Sigmoid colon (tissue), 7 donors: ENCODE measurements around the gene CYP4V2. TPM values are rescaled to one million over a fixed set of nuclear protein-coding genes. Genes with fewer than 3 reads are reported as not detected.
"Not testable (repeated sequence)": the region's sequence is repeated elsewhere in the genome, so short reads cannot be mapped to it uniquely, and the experiment has no call there.

ENCODE experiments used
- DNase-seq: peaks from one replicate; pipeline ENCODE4 v3.0.0-alpha.2; 2019
- H3K27ac ChIP-seq, 4 donors: fragments of 200-600 bp; sonication (generic); one replicate each; pipeline ENCODE4 v1.5.1; 2016 to 2019; ENCODE audit warnings: mild to moderate bottlenecking in 1 of 4
- H3K27me3 ChIP-seq, 3 donors: fragments of 200-600 bp; sonication (generic); one replicate each; pipeline ENCODE4 v1.5.1; 2019; ENCODE audit warnings: mild to moderate bottlenecking in 1 of 3
- H3K36me3 ChIP-seq, 4 donors: fragments of 200-600 bp; sonication (generic); one replicate each; pipeline ENCODE4 v1.5.1; 2016 to 2019
- H3K4me1 ChIP-seq, 4 donors: fragments of 200-600 bp; sonication (generic); one replicate each; pipeline ENCODE4 v1.5.1; 2017 to 2019
- H3K4me3 ChIP-seq, 4 donors: fragments of 200-600 bp; sonication (generic); one replicate each; pipeline ENCODE4 v1.5.1; 2017 to 2019; ENCODE audit warnings: mild to moderate bottlenecking in 2 of 4, moderate library complexity in 1 of 4
- H3K9me3 ChIP-seq, 4 donors: fragments of 200-600 bp in 3 of 4; sonication (generic) in 3 of 4; one replicate each; pipeline versions ENCODE4 v1.5.1 to v1.6.1; 2013 to 2019
- EP300 ChIP-seq, 4 donors: sonication (generic); formaldehyde crosslinking; IDR thresholded peaks; one replicate each; pipeline ENCODE4 v1.6.1; 2017; ENCODE audit warnings: antibody characterized with exemption in 4 of 4
- POLR2A ChIP-seq, 2 donors: fragments of 450-650 bp; IDR thresholded peaks; one replicate each; pipeline ENCODE4 v1.6.1; 2016; ENCODE audit warnings: antibody characterized with exemption in 2 of 2, mild to moderate bottlenecking in 2 of 2, moderate library complexity in 2 of 2
- POLR2AphosphoS5 ChIP-seq, 4 donors: sonication (generic); formaldehyde crosslinking; IDR thresholded peaks; one replicate each; pipeline ENCODE4 v1.6.1; 2017; ENCODE audit warnings: antibody characterized with exemption in 4 of 4
- WGBS, 2 donors: extraction: QIAGEN DNeasy Blood & Tissue Kit; methylation state at CpG; one replicate each; pipeline ENCODE4 v1.1.7; 2013; 5-methylcytosine and 5-hydroxymethylcytosine counted together
- intact Hi-C: fragments of 100-400 bp; cut with DNase I; formaldehyde crosslinking; loops from one replicate; pipeline ENCODE4 v1.15.1; 2023
- polyA plus RNA-seq, 3 donors: library from polyadenylated mRNA; stranded (reverse); fragments of 200-250 nt; gene quantifications; one replicate each; pipeline ENCODE4 v1.2.3, GENCODE V29; 2013
- total RNA-seq, 4 donors: library from RNA; depleted of rRNA; stranded (reverse); fragments of >200 nt; gene quantifications; one replicate each; pipeline ENCODE4 v1.1.0, GENCODE V29; 2016
- TF ChIP-seq, protein P1 (sequence below), 4 experiments: fragments of 450-650 bp in 3 of 4; fragments of 200-600 bp in 1 of 4; IDR thresholded peaks; one replicate each; pipeline ENCODE4 v1.5.1; 2016 to 2019; ENCODE audit warnings: antibody characterized with exemption in 4 of 4, mild to moderate bottlenecking in 3 of 4, moderate library complexity in 2 of 4
- donor health status: healthy with polysubstance abuse.
- donor health status: Bipolar disorder and iron deficiency.
- donor health status: healthy.

Gene CYP4V2
- total and polyA plus RNA-seq, 7 donors = 7.2 to 75.3 (median 30.0) TPM

DNA sequence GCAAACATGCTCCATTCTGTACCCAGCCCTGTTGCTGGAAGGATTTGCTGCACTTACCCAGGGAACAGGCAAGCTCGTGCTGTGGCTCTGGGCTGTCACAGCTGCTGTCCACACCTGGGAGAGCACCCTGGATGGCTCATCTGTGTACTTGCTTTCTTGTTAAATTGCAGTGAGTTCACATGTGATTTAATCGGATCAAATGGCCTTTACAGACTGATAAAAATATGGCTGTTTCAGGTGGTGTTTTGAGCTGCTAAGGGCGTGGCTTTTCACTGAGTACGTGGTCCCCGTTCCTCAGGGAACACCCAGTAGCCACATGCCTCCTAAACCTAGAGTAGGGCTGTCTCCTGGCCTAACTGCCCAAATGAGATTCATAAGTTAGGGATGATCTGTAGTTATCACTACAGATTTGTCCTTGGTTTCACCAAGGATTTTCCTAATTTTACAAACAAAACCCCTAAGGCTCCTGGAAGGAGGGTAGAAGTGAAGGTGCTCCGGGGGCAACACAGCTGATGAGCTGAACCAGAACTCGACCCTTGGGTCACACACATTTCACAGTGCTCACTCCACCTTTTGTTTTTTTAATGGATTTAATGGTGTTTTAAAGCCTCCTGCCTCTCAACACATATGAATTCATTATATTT, 49.6 kb downstream of the CYP4V2 start:
- Histone ChIP-seq H3K9me3 (no peaks in the 10 kb centered on the region), H3K36me3 (peaks cover 0 to 11% (median 0%) of the 10 kb centered on the region in 4 donors), H3K4me3 (no peak overlapping the region), H3K4me1 (no peaks in the 10 kb centered on the region), H3K27me3 (no peaks in the 10 kb centered on the region), H3K27ac (no peak overlapping the region)
- intact Hi-C loops = no loop called here
- 62 to 78% methylated on average over 7 of the region's 7 CpGs for WGBS, 2 donors
- DNase-seq = no peak
- TF ChIP-seq, protein P1, sequence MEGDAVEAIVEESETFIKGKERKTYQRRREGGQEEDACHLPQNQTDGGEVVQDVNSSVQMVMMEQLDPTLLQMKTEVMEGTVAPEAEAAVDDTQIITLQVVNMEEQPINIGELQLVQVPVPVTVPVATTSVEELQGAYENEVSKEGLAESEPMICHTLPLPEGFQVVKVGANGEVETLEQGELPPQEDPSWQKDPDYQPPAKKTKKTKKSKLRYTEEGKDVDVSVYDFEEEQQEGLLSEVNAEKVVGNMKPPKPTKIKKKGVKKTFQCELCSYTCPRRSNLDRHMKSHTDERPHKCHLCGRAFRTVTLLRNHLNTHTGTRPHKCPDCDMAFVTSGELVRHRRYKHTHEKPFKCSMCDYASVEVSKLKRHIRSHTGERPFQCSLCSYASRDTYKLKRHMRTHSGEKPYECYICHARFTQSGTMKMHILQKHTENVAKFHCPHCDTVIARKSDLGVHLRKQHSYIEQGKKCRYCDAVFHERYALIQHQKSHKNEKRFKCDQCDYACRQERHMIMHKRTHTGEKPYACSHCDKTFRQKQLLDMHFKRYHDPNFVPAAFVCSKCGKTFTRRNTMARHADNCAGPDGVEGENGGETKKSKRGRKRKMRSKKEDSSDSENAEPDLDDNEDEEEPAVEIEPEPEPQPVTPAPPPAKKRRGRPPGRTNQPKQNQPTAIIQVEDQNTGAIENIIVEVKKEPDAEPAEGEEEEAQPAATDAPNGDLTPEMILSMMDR (IDR thresholded peaks at IDR 0.05) = no peak
- TF ChIP-seq POLR2AphosphoS5 (IDR thresholded peaks at IDR 0.05) (no peak), POLR2A (IDR thresholded peaks at IDR 0.05) (no peak), EP300 (IDR thresholded peaks at IDR 0.05) (no peak)

DNA sequence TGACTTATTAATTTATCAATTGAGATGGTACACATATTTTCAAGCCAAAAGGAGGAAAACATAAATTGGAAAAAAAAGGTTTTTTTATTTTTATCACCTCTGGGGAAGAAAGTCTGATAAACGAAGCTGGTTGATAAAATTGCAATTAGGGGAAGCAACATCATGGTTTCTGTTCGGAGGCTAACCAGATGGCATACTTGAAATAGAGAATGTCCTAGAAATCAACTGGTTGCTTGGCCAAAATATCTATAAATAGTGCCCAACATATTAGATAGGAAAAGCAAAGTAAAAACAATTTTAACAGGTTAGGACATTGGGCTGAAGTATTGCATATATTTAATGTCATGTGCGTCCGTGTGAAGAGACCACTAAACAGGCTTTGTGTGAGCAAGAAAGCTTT, 50.2 kb downstream of the CYP4V2 start:
- Histone ChIP-seq H3K27me3 (no peaks in the 10 kb centered on the region), H3K9me3 (no peaks in the 10 kb centered on the region), H3K4me3 (no peak overlapping the region), H3K36me3 (peaks cover 0 to 11% (median 0%) of the 10 kb centered on the region in 4 donors), H3K4me1 (no peaks in the 10 kb centered on the region), H3K27ac (no peak overlapping the region)
- intact Hi-C loops = no loop called here
- TF ChIP-seq POLR2AphosphoS5 (IDR thresholded peaks at IDR 0.05) (no peak), EP300 (IDR thresholded peaks at IDR 0.05) (no peak)
- TF ChIP-seq, protein P1 (IDR thresholded peaks at IDR 0.05) = no peak
- 89 to 91% methylated on average over 4 of the region's 4 CpGs for WGBS, 2 donors
- no peak for DNase-seq

DNA sequence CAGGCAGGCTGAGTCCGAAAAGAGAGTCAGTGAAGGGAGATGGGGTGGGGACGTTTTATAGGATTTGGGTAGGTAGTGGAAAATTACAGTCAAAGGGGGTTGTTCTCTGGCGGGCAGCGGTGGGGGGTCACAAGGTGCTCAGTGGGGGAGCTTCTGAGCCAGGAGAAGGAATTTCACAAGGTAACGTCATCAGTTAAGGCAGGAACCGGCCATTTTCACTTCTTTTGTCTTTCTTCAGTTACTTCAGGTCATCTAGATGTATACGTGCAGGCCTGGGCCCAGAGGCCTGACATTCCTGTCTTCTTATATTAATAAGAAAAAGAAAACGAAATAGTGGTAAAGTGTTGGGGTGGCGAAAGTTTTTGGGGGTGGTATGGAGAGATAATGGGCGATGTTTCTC, 50.7 kb downstream of the CYP4V2 start:
- 88 to 91% methylated on average over 10 of the region's 10 CpGs for WGBS, 2 donors
- H3K36me3 ChIP-seq = peaks cover 0 to 11% (median 0%) of the 10 kb centered on the region in 4 donors
- DNase-seq, H3K4me1 ChIP-seq, H3K9me3 ChIP-seq, intact Hi-C loops, H3K27ac ChIP-seq, H3K27me3 ChIP-seq, H3K4me3 ChIP-seq: not testable (repeated sequence)

DNA sequence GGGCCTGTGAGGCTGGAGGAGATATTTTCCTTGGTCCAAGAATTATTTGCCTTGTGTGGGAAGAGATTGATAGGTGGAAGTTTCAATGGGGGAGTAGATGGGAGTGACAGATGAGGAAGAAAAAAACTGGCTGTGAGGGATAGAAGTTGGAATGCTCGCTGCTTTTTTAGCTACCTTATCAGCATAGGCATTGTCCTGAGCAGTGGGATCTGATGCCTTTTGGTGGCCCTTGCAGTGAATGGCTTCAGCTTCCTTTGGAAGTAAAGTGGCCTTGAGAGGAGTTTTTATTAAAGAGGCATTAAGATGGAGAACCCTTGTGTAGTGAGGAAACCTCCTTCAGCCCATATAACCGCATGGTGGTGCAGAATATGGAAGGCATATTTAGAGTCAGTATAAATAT, 52.0 kb downstream of the CYP4V2 start:
- no peak overlapping the region for H3K27ac ChIP-seq
- H3K4me3 ChIP-seq = no peak overlapping the region
- WGBS, 2 donors = 90 to 95% methylated on average over 2 of the region's 2 CpGs
- TF ChIP-seq POLR2A (IDR thresholded peaks at IDR 0.05) (no peak), EP300 (IDR thresholded peaks at IDR 0.05) (no peak), POLR2AphosphoS5 (IDR thresholded peaks at IDR 0.05) (no peak)
- TF ChIP-seq, protein P1 (IDR thresholded peaks at IDR 0.05) = no peak
- H3K4me1 ChIP-seq = no peaks in the 10 kb centered on the region
- no peaks in the 10 kb centered on the region for H3K27me3 ChIP-seq
- intact Hi-C loops = no loop called here
- H3K36me3 ChIP-seq = peaks cover 0 to 3% (median 0%) of the 10 kb centered on the region in 4 donors
- DNase-seq = no peak
- no peaks in the 10 kb centered on the region for H3K9me3 ChIP-seq

- Histone ChIP-seq H3K9me3 (no peaks in the 10 kb centered on the region), H3K4me1 (no peaks in the 10 kb centered on the region), H3K27ac (no peak overlapping the region), H3K27me3 (no peaks in the 10 kb centered on the region), H3K36me3 (no peaks in the 10 kb centered on the region), H3K4me3 (no peak overlapping the region)
- 81 to 85% methylated on average over 5 of the region's 5 CpGs for WGBS, 2 donors
- intact Hi-C loops = no loop called here
- TF ChIP-seq POLR2A (IDR thresholded peaks at IDR 0.05) = no peak
- TF ChIP-seq POLR2AphosphoS5 (IDR thresholded peaks at IDR 0.05) = no peak
- TF ChIP-seq EP300 (IDR thresholded peaks at IDR 0.05) = no peak
- TF ChIP-seq, protein P1 (IDR thresholded peaks at IDR 0.05) = no peak
- no peak for DNase-seq
Observed at GRCh38 chr4:186244835-186245234, 53.5 kb downstream of the CYP4V2 start.

- DNase-seq, H3K27ac ChIP-seq, H3K27me3 ChIP-seq, H3K9me3 ChIP-seq, H3K4me3 ChIP-seq, intact Hi-C loops, H3K4me1 ChIP-seq: not testable (repeated sequence)
- WGBS, 2 donors = 90 to 92% methylated on average over 9 of the region's 9 CpGs
- H3K36me3 ChIP-seq = peaks cover 0 to 15% (median 2%) of the 10 kb centered on the region in 4 donors
Observed at GRCh38 chr4:186247062-186247752, 55.8 kb downstream of the CYP4V2 start.
